Measurements from ENCODE around the gene DSE. TPM values are rescaled to one million over a fixed set of nuclear protein-coding genes. Genes with fewer than 3 reads are reported as not detected.

DSE gene
- total and polyA plus RNA-seq, 9 donors: 23.1 to 61.6 (median 40.6) TPM

- intact Hi-C loops (cut with DNase I): no loop called here
- H3K27me3 ChIP-seq: no peaks in the 10 kb centered on the region
- no peak overlapping the region for H3K4me3 ChIP-seq
- H3K27ac ChIP-seq: no peak overlapping the region
- 76 to 93% (median 82%) methylated on average over 1 of the region's 1 CpG for WGBS, 3 donors
- DNase-seq: no peak
- H3K4me1 ChIP-seq (ENCODE audit: insufficient read depth): peaks cover 10% of the 10 kb centered on the region
- TF ChIP-seq POLR2A (IDR thresholded peaks at IDR 0.05) (no peak), CTCF (IDR thresholded peaks at IDR 0.05) (no peak)
- H3K9me3 ChIP-seq: no peaks in the 10 kb centered on the region
- H3K36me3 ChIP-seq: no peaks in the 10 kb centered on the region
These were observed 16.5 kb upstream of the DSE start for GRCh38 chr6:116354236-116354635.

- intact Hi-C loops (cut with DNase I): no loop called here
- H3K4me1 ChIP-seq (ENCODE audit: insufficient read depth): peaks cover 10% of the 10 kb centered on the region
- H3K27me3 ChIP-seq: no peaks in the 10 kb centered on the region
- H3K9me3 ChIP-seq: no peaks in the 10 kb centered on the region
- no peak for DNase-seq
- 60 to 69% (median 65%) methylated on average over 3 of the region's 3 CpGs for WGBS, 3 donors
- no peak overlapping the region for H3K27ac ChIP-seq
- no peak for TF ChIP-seq CTCF (IDR thresholded peaks at IDR 0.05)
- TF ChIP-seq POLR2A (IDR thresholded peaks at IDR 0.05): no peak
- no peak overlapping the region for H3K4me3 ChIP-seq
- no peaks in the 10 kb centered on the region for H3K36me3 ChIP-seq
These were observed 15.0 kb upstream of the DSE start for GRCh38 chr6:116355796-116356195.

- H3K36me3 ChIP-seq: no peaks in the 10 kb centered on the region
- no peaks in the 10 kb centered on the region for H3K27me3 ChIP-seq
- peaks cover 5% of the 10 kb centered on the region for H3K4me1 ChIP-seq (ENCODE audit: insufficient read depth)
- no peak overlapping the region for H3K4me3 ChIP-seq
- intact Hi-C loops (cut with DNase I): no loop called here
- TF ChIP-seq CTCF (IDR thresholded peaks at IDR 0.05): no peak
- no peak for TF ChIP-seq POLR2A (IDR thresholded peaks at IDR 0.05)
- no peak for TF ChIP-seq EP300 (IDR thresholded peaks at IDR 0.05)
- 87 to 93% (median 93%) methylated on average over 1 of the region's 1 CpG for WGBS, 3 donors
- no peak for DNase-seq
- H3K27ac ChIP-seq: no peak overlapping the region
- no peaks in the 10 kb centered on the region for H3K9me3 ChIP-seq
These were observed 11.6 kb upstream of the DSE start for GRCh38 chr6:116359131-116359530.

- Histone ChIP-seq H3K27me3 (no peaks in the 10 kb centered on the region), H3K9me3 (no peaks in the 10 kb centered on the region), H3K27ac (no peak overlapping the region), H3K4me1 (ENCODE audit: insufficient read depth) (peaks cover 5% of the 10 kb centered on the region), H3K36me3 (no peaks in the 10 kb centered on the region), H3K4me3 (no peak overlapping the region)
- TF ChIP-seq EP300 (IDR thresholded peaks at IDR 0.05): no peak
- no peak for TF ChIP-seq POLR2A (IDR thresholded peaks at IDR 0.05)
- TF ChIP-seq CTCF (IDR thresholded peaks at IDR 0.05): no peak
- intact Hi-C loops (cut with DNase I): no loop called here
- DNase-seq: no peak
- WGBS, 3 donors: 94 to 100% (median 97%) methylated on average over 2 of the region's 2 CpGs
These were observed 10.9 kb upstream of the DSE start for GRCh38 chr6:116359835-116360234.

GRCh38 chr6:116362276-116362675 is 8.5 kb upstream of the DSE start:
- no peak overlapping the region for H3K27ac ChIP-seq
- intact Hi-C loops (cut with DNase I): no loop called here
- no peak overlapping the region for H3K4me3 ChIP-seq
- H3K9me3 ChIP-seq: no peaks in the 10 kb centered on the region
- DNase-seq: no peak
- no peaks in the 10 kb centered on the region for H3K27me3 ChIP-seq
- WGBS, 3 donors: 45 to 76% (median 72%) methylated on average over 2 of the region's 2 CpGs
- TF ChIP-seq POLR2A (IDR thresholded peaks at IDR 0.05) (no peak), EP300 (IDR thresholded peaks at IDR 0.05) (no peak)
- peaks cover 5% of the 10 kb centered on the region for H3K4me1 ChIP-seq (ENCODE audit: insufficient read depth)
- H3K36me3 ChIP-seq: no peaks in the 10 kb centered on the region
